Adipocyte (in vitro differentiated cells): ENCODE data around the gene B4GALNT3.

Source experiments
- DNase-seq: peaks from one replicate; pipeline ENCODE4 v3.0.0-alpha.2; 2015; ENCODE audit warnings: low read depth
- H3K27me3 ChIP-seq: replicated peaks from 2 replicates; pipeline ENCODE4 v1.7.0; 2013; ENCODE audit warnings: mild to moderate bottlenecking, low read length, moderate library complexity; ENCODE audit not compliant: control insufficient read depth, insufficient read depth
- H3K36me3 ChIP-seq: 2 replicates; pipeline ENCODE4 v1.7.0; 2013; ENCODE audit warnings: low read length, mild to moderate bottlenecking, moderate library complexity; ENCODE audit not compliant: control insufficient read depth, insufficient read depth, severe bottlenecking
- H3K4me1 ChIP-seq: 2 replicates; pipeline ENCODE4 v1.7.0; 2013; ENCODE audit warnings: mild to moderate bottlenecking, low read length, moderate library complexity; ENCODE audit not compliant: control insufficient read depth, insufficient read depth
- H3K4me3 ChIP-seq: 2 replicates; pipeline ENCODE4 v1.7.0; 2013; ENCODE audit warnings: mild to moderate bottlenecking, low read length, moderate library complexity
- H3K9ac ChIP-seq: 2 replicates; pipeline ENCODE4 v1.7.0; 2013; ENCODE audit warnings: mild to moderate bottlenecking, low read length, moderate library complexity
- H3K9me3 ChIP-seq: 2 replicates; pipeline ENCODE4 v1.7.0; 2013; ENCODE audit warnings: mild to moderate bottlenecking, low read length, moderate library complexity; ENCODE audit not compliant: control insufficient read depth

The B4GALNT3 gene

GRCh38 chr12:541676-542324, 82.1 kb downstream of the B4GALNT3 start:
- H3K27me3 ChIP-seq = peaks cover 24% of the 10 kb centered on the region
- no peak for DNase-seq

GRCh38 chr12:542395-543113, 82.8 kb downstream of the B4GALNT3 start:
- no peak for DNase-seq
- Histone ChIP-seq H3K9ac (no peak overlapping the region), H3K4me3 (no peak overlapping the region), H3K36me3 (no peaks in the 10 kb centered on the region), H3K4me1 (peaks cover 16% of the 10 kb centered on the region), H3K9me3 (no peaks in the 10 kb centered on the region), H3K27me3 (peaks cover 24% of the 10 kb centered on the region)

More at GRCh38 chr12:541676-542324, 82.1 kb downstream of the B4GALNT3 start:
- Histone ChIP-seq H3K9me3 (no peaks in the 10 kb centered on the region), H3K4me3 (no peak overlapping the region), H3K36me3 (no peaks in the 10 kb centered on the region), H3K4me1 (peaks cover 11% of the 10 kb centered on the region), H3K9ac (no peak overlapping the region)

- Histone ChIP-seq H3K27me3 (peaks cover 28% of the 10 kb centered on the region), H3K9me3 (no peaks in the 10 kb centered on the region), H3K36me3 (no peaks in the 10 kb centered on the region), H3K9ac (no peak overlapping the region), H3K4me1 (peaks cover 17% of the 10 kb centered on the region), H3K4me3 (no peak overlapping the region)
- no peak for DNase-seq
Measured at GRCh38 chr12:543114-543451, 83.3 kb downstream of the B4GALNT3 start.

GRCh38 chr12:544142-544541, 84.4 kb downstream of the B4GALNT3 start:
- Histone ChIP-seq H3K4me3 (no peak overlapping the region), H3K9me3 (no peaks in the 10 kb centered on the region), H3K9ac (no peak overlapping the region), H3K36me3 (no peaks in the 10 kb centered on the region), H3K27me3 (peaks cover 35% of the 10 kb centered on the region), H3K4me1 (peaks cover 11% of the 10 kb centered on the region)
- DNase-seq = no peak

- Histone ChIP-seq H3K4me3 (no peak overlapping the region), H3K4me1 (peaks cover 11% of the 10 kb centered on the region), H3K36me3 (no peaks in the 10 kb centered on the region), H3K27me3 (peaks cover 44% of the 10 kb centered on the region), H3K9me3 (no peaks in the 10 kb centered on the region), H3K9ac (no peak overlapping the region)
- no peak for DNase-seq
Measured at GRCh38 chr12:544941-545635, 85.3 kb downstream of the B4GALNT3 start.

- H3K4me3 ChIP-seq = no peak overlapping the region
- no peak for DNase-seq
Measured at GRCh38 chr12:545835-546234, 86.1 kb downstream of the B4GALNT3 start.

GRCh38 chr12:546265-546919, 86.7 kb downstream of the B4GALNT3 start:
- no peak overlapping the region for H3K4me3 ChIP-seq
- peaks cover 53% of the 10 kb centered on the region for H3K27me3 ChIP-seq
- H3K36me3 ChIP-seq = no peaks in the 10 kb centered on the region
- no peak for DNase-seq
- no peak overlapping the region for H3K9ac ChIP-seq
- no peaks in the 10 kb centered on the region for H3K9me3 ChIP-seq
- peaks cover 7% of the 10 kb centered on the region for H3K4me1 ChIP-seq

More at GRCh38 chr12:545835-546234, 86.1 kb downstream of the B4GALNT3 start:
- Histone ChIP-seq H3K36me3 (no peaks in the 10 kb centered on the region), H3K27me3 (peaks cover 47% of the 10 kb centered on the region), H3K9me3 (no peaks in the 10 kb centered on the region), H3K4me1 (peaks cover 11% of the 10 kb centered on the region), H3K9ac (no peak overlapping the region)

GRCh38 chr12:546920-547845, 87.4 kb downstream of the B4GALNT3 start:
- H3K36me3 ChIP-seq = no peaks in the 10 kb centered on the region
- H3K4me1 ChIP-seq = peaks cover 9% of the 10 kb centered on the region
- peaks cover 61% of the 10 kb centered on the region for H3K27me3 ChIP-seq
- peak; percentile 81 for DNase-seq
- H3K9me3 ChIP-seq = no peaks in the 10 kb centered on the region
- no peak overlapping the region for H3K4me3 ChIP-seq
- H3K9ac ChIP-seq = no peak overlapping the region

GRCh38 chr12:547883-548470, 88.2 kb downstream of the B4GALNT3 start:
- Histone ChIP-seq H3K9me3 (no peaks in the 10 kb centered on the region), H3K4me1 (peaks cover 17% of the 10 kb centered on the region), H3K4me3 (no peak overlapping the region), H3K9ac (no peak overlapping the region), H3K27me3 (peaks cover 65% of the 10 kb centered on the region), H3K36me3 (no peaks in the 10 kb centered on the region)
- DNase-seq = no peak

- H3K36me3 ChIP-seq = no peaks in the 10 kb centered on the region
- H3K27me3 ChIP-seq = peaks cover 71% of the 10 kb centered on the region
Measured at GRCh38 chr12:549476-550082, 89.8 kb downstream of the B4GALNT3 start.

More at GRCh38 chr12:549476-550082, 89.8 kb downstream of the B4GALNT3 start:
- peaks cover 17% of the 10 kb centered on the region for H3K4me1 ChIP-seq
- H3K9ac ChIP-seq = no peak overlapping the region
- H3K4me3 ChIP-seq = no peak overlapping the region
- peaks cover 12% of the 10 kb centered on the region for H3K9me3 ChIP-seq
- DNase-seq = no peak
